Stimulated activated CD4-positive, alpha-beta T cell treated with anti-CD3 and anti-CD28 coated beads, TNF-alpha, amount 100 ng/mL, for 1 hour (primary cell): Measurements from ENCODE around the gene GIGYF2.
"Not testable (repeated sequence)": the region's sequence is repeated elsewhere in the genome, so short reads cannot be mapped to it uniquely, and the experiment has no call there.

Source experiments
- DNase-seq, 3 donors: peaks; one replicate each; pipeline ENCODE4 v3.0.0-alpha.2; 2020; ENCODE audit warnings: low read depth in 3 of 3, low spot score in 1 of 3

Gene GIGYF2

DNA sequence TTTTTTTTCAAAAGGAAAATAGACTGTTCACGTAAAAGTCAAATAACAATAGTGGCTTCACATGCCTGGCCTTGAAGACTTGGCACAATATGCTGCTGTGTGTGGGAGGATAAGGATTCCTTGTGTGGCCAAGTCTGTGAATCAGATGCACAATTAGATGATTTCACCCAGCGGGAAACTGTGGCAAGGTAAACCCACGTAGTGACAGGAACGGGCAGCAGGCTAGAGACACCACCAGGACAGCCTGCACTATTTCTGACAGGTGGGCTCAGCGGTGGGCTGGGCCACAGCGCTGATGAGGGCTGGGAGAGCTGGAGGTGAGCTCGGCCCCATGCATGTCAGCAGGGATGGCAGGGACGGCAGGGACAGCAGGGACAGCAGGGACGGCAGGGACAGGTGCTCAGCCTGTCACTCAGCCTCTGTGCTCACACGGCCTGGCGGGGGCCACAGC is 194.5 kb downstream of the GIGYF2 start:
- no peak for DNase-seq

DNA sequence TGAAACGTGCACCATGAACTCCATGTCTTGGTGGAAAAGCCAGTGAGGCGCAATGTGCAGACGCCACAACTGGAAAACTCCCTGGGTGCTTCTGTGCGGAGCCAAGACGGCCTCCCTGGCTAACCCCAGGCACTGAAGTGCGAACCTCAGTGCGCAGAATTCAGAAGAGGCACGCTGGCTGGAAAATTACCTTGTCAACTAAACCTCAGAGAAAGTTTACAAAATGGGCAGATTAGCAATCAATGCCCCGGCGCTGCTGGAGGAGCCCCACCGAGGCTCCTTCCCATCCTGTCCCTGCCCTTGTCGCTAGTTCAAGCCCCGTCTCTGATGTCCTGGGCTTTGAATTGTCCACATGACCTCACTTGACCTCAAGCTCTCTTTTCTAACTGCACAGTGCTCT is 195.1 kb downstream of the GIGYF2 start:
- no peak for DNase-seq

- no peak for DNase-seq
Measured at GRCh38 chr2:232892843-232893242, 195.7 kb downstream of the GIGYF2 start.

DNA sequence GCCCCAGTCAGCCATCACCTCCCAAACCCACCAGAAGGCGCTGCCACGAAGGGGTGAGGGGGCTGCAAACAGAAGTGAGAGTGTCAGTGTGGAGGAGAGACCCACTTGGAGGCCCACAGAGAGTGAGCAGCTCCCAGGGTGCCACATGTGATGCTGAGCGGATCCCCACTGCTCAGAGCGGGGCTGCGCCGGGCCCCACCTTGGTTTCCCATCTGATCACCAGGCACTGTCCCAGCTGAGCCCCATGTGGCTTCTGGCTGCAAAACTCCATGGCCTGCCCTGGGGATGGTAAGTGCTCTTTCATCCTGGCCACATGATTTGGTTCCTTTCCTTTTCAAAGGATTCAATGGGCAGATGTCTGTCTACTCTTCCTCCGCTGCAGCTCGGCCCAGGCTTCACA is 196.7 kb downstream of the GIGYF2 start:
- no peak for DNase-seq

DNA sequence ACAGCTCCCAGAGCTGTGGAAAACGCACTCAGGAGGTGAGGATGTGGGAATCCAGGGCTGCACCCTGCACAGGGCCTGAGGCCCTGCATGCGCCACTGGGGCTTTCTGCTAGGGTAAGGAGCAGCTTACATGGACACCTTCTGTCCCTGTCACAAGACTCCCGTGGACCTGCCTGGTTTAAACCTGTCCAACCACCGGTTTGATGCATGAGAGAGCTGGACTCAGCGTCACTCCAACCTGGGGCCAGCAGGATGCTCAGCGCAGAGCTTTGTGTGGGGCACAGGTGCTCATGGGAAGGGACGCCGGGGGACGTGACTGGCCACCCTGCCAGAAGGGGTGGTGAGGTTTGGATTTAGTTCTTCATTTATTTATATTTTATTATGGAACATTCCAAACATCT is 197.1 kb downstream of the GIGYF2 start:
- DNase-seq: no peak

- DNase-seq: no peak
Measured at GRCh38 chr2:232894746-232895145, 197.6 kb downstream of the GIGYF2 start.

DNA sequence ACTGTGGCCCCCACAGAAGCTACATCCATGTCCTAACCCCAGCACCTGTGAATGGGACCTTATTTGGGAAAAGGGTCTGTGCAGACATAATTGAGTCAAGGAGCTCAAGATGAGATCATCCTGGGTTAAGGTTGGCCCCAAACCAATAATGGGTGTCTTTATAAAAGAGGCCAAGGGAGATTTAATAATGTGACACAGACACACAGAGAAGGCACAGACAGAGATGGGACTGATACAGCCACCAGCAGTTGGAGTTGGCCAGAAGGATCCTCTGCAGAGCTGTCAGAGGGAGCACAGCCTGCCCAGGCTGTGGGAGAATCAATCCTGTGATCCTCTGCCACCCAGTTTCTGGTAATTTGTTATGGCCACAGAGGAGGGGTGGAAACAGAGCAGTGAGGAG is 199.0 kb downstream of the GIGYF2 start:
- no peak for DNase-seq

DNA sequence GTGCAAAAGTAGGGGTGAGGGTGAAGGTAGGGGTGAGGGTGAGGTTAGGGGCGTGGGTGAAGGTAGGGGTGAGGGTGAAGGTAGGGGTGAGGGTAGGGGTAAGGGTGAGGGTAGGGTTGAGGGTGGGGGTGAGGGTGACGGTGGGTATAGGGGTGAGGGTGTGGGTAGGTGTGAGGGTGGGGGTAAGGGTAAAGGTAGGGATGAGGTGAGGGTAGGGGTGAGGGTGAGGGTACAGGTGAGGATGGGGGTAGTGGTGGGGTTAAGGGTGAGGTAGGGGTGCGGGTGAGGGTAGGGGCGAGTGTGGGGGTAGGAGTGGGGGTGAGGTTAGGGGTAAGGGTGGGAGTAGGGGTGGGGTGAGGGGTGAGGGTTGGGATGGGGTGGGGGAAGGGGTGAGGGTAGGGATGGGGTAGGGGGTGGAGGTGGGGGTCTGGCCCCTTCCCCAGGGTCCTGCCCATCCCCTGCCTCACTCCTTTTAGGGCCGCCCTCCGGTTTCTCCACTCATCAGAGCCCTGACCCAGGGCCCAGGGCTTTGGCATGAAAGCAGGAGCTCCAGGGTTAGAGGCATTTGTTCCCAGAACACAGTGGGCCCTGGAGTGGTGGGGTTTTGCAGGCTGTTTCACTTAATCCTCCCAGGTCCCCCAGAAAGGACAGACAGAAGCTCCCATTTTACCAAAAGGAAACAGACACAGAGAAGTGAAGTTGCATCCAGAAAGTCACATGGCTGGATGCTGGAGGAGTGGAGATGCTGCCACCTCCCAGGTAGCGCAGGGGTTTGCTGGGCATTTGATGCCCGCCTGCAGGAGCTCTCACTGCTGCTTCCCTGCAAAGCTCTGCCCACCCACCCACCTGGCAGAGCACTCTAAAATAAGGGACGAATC is 199.8 kb downstream of the GIGYF2 start:
- DNase-seq: no peak

- peak in 1 of 3 donors; percentile 22 for DNase-seq
Measured at GRCh38 chr2:232897598-232898408, 200.7 kb downstream of the GIGYF2 start.

- no peak for DNase-seq
Measured at GRCh38 chr2:232898592-232899543, 201.7 kb downstream of the GIGYF2 start.

DNA sequence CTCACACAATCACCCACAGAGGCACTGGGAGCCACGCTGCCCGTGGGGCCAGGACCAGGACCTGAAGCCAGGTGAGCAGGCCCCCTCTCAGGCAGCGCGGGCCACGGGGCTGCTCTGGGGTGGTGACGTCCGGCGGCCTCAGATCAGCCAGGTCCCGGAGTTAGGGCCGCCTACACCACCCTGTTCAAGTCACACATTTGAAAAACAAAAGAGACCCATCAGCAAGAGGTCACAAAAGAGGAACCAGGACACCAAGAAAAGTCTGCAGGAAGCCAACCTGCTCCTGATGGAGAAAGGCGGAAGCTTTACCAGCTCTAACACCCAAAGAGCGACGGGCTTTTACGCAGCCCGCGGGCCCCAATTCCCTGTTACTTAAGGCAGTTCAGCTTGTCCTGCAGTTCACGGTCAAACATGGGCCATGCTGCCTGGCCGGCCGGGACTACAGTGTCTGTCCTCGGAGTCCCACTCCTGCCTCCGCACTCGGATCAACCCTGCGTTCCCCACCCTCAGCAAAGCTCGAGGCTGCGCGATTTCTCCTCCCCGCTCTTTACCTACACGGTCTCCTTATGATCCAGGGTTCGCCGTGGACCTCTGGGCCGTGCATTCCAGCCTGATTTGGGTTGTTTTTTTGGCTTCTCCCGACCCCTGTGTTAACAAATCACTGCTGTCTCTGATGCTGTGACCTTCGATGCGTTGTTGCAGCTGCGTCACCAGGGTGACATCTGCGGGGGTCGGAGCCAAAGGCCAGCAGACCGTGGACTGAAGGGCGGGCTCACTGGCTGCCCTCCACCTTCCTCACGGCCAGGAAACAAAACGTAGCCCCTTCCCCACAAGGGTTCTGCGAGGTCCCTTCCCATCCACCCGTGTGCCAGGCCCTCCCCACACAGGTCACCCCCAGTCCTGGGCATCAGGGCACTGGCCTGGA is 203.9 kb downstream of the GIGYF2 start:
- DNase-seq: no peak

GRCh38 chr2:232901736-232902578 is 204.8 kb downstream of the GIGYF2 start:
- no peak for DNase-seq

DNA sequence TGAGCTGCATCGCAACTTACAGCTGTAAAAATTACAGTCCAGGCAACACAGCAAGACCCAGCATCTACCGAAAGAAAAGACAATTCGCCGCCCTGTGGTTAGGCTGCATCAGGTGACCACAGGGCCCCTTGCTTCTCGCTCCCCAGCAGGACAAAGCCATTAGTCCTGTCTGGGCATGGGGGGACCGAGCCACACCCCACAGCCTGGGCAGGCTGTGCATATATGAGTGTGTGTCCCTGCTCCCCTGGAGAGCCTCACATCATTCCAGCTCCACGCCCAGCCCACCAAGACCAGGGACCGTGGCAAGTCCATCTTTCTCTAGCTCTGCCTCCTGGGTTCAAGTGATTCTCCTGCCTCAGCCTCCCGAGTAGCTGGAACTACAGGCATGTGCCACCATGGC is 206.9 kb downstream of the GIGYF2 start:
- DNase-seq: no peak

DNA sequence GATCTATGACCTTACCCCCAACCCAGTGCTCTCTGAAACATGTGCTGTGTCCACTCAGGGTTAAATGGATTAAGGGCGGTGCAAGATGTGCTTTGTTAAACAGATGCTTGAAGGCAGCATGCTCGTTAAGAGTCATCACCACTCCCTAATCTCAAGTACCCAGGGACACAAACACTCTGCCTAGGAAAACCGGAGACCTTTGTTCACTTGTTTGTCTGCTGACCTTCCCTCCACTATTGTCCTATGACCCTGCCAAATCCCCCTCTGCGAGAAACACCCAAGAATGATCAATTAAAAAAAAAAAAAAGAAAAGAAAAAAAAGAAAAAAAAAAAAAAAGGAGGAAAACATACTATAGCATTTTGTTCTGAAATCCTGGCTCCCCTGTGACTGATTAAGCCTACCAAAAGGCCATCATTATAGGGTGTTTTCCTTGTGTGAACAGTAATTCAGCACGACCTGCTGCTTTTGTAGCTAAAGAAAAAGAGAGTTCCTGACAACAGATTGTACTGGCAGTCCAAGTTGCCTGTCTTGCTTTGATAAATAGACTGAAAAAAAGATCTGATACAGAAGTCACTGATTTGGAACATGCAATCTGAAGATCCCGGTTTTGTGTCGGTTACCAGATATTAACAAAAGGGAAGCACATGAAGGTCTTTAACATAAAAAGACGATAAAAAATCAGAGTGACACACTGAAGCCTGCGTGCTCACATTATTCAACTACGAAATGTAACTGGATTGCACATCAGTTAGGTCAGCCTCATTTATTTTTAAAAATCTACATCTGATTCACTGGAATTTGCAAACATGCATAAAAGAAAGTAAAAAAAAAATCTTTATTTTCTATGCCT is 210.0 kb downstream of the GIGYF2 start:
- DNase-seq: not testable (repeated sequence)

DNA sequence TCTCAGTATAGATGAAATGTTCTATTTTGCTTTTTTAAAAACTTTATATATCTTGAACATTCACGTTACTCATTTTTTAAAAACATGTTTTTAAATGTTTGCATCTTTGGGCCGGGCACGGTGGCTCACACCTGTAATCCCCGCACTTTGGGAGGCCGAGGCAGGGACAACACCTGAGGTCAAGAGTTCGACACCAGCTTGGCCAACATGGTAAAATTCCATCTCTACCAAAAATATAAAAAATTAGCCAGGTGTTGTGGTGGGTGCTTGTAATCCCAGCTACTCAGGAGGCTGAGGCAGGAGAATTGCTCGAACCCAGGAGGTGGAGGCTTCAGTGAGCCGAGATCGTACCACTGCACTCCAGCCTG is 210.6 kb downstream of the GIGYF2 start:
- not testable (repeated sequence) for DNase-seq

DNA sequence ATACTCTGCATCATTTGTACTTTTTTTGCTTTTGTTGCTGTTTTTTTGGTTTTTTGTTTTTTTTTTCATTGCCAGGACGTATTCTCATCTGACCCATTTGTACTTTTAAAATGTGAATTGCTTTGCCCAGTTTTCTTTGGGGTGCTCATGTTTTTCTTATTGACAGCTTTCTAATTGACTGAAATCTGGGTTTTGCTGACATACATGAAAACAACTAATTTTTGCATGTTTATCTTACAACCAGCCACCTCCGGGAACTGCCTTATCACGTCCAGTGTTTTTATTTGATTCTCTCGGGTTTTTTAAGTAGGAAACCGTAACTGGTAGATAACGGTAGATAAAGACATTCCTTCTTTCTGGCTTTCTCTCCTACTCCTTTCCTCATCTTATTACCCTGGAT is 211.6 kb downstream of the GIGYF2 start:
- no peak for DNase-seq
